Activated naive CD4-positive, alpha-beta T cell treated with Interleukin-2 at 50 U/mL for 16 hours (primary cell): ENCODE data around the gene CD99.
"Not testable (repeated sequence)": the region's sequence is repeated elsewhere in the genome, so short reads cannot be mapped to it uniquely, and the experiment has no call there.

Experiments
- DNase-seq: peaks from one replicate; pipeline ENCODE4 v3.0.0-alpha.2; 2020

Gene CD99

GRCh38 chrX:2780472-2781225, 89.6 kb downstream of the CD99 start:
- DNase-seq: not testable (repeated sequence)

GRCh38 chrX:2781226-2781571, 90.1 kb downstream of the CD99 start:
- DNase-seq: no peak

GRCh38 chrX:2781698-2782097, 90.6 kb downstream of the CD99 start:
- no peak for DNase-seq

GRCh38 chrX:2782171-2782570, 91.1 kb downstream of the CD99 start:
- DNase-seq: no peak

GRCh38 chrX:2782778-2783177, 91.7 kb downstream of the CD99 start:
- no peak for DNase-seq

- no peak for DNase-seq
Measured at GRCh38 chrX:2784026-2784425, 92.9 kb downstream of the CD99 start.

- DNase-seq: no peak
Measured at GRCh38 chrX:2785538-2785937, 94.4 kb downstream of the CD99 start.

- DNase-seq: no peak
Measured at GRCh38 chrX:2788980-2789379, 97.9 kb downstream of the CD99 start.

GRCh38 chrX:2789569-2789968, 98.5 kb downstream of the CD99 start:
- DNase-seq: no peak
